Endothelial cell of umbilical vein (primary cell): ENCODE measurements around the gene FRS3. TPM values are rescaled to one million over a fixed set of nuclear protein-coding genes. Genes with fewer than 3 reads are reported as not detected.

Experiments
- BruUV-seq: library from RNA; stranded (reverse); fragments of 400-500 nt; replicated peaks from 2 replicates; lab custom pipeline; 2021; lab: Mats Ljungman, UMichigan
- CTCF ChIA-PET: fragments of 300-600, 350-600 bp; sonication (Branson Sonifier 250); formaldehyde crosslinking; loops from one replicate; lab custom pipeline; 2021; ENCODE audit warnings: antibody characterized with exemption, inconsistent platforms; lab: Charles Lee
- POLR2A ChIA-PET: fragments of 300-600, 350-600 bp; sonication (Branson Sonifier 250); formaldehyde crosslinking; loops from one replicate; lab custom pipeline; 2021; ENCODE audit warnings: antibody characterized with exemption, inconsistent platforms; lab: Charles Lee
- DNase-seq: peaks from one replicate; pipeline ENCODE4 v3.0.0-alpha.2; 2011; ENCODE audit warnings: low read depth, low spot score
- FAIRE-seq: peaks from 2 replicates; lab custom pipeline; 2011; peaks lifted over from hg19 to GRCh38; lab: Jason Lieb, UNC
- H2AFZ ChIP-seq: 2 replicates; pipeline ENCODE4 v1.6.0; 2012; ENCODE audit warnings: low read depth, low read length, control low read depth, inconsistent platforms
- H3K27ac ChIP-seq: 2 replicates; pipeline ENCODE4 v1.5.1; 2011; ENCODE audit warnings: low read depth, mild to moderate bottlenecking, control low read depth, low read length, moderate library complexity; ENCODE audit not compliant: insufficient read depth
- H3K27me3 ChIP-seq, 2 experiments: 2 replicates each; pipeline versions ENCODE4 v1.6.0 to v1.6.1; 2011; ENCODE audit warnings: low read length in 2 of 2, mixed read lengths in 1 of 2; ENCODE audit not compliant: control insufficient read depth in 2 of 2, insufficient read depth in 2 of 2
- H3K36me3 ChIP-seq, 2 experiments: 2 replicates in 1 of 2; 3 replicates in 1 of 2; pipeline ENCODE4 v1.5.1; 2011; ENCODE audit warnings: low read length in 2 of 2, mild to moderate bottlenecking in 1 of 2, moderate library complexity in 1 of 2; ENCODE audit not compliant: control insufficient read depth in 2 of 2, insufficient read depth in 2 of 2; ENCODE audit errors: extremely low read depth in 1 of 2
- H3K4me1 ChIP-seq: 3 replicates; pipeline ENCODE4 v1.5.1; 2011; ENCODE audit warnings: mild to moderate bottlenecking, low read length; ENCODE audit not compliant: control insufficient read depth, insufficient read depth; ENCODE audit errors: extremely low read depth
- H3K4me2 ChIP-seq: 2 replicates; pipeline ENCODE4 v1.6.1; 2011; ENCODE audit warnings: low read length, control low read depth, mixed read lengths; ENCODE audit not compliant: insufficient read depth
- H3K4me3 ChIP-seq, 3 experiments: fragments of 200-600 bp in 1 of 3; sonication (generic), shearing (Covaris generic) in 1 of 3; replicated peaks in 1 of 3; 2 replicates each; pipeline ENCODE4 v1.5.1; 2011 to 2016; ENCODE audit warnings: control low read depth in 3 of 3, low read length in 3 of 3, mild to moderate bottlenecking in 2 of 3, inconsistent platforms in 1 of 3, low read depth in 1 of 3, moderate library complexity in 1 of 3; ENCODE audit not compliant: insufficient read depth in 1 of 3
- H3K79me2 ChIP-seq: 2 replicates; pipeline ENCODE4 v1.6.0; 2012; ENCODE audit warnings: low read length, inconsistent platforms; ENCODE audit not compliant: control insufficient read depth, insufficient read depth
- H3K9ac ChIP-seq: replicated peaks from 2 replicates; pipeline ENCODE3; 2011; ENCODE audit warnings: low read length, control low read depth; ENCODE audit not compliant: insufficient read depth; ENCODE audit errors: extremely low read depth
- H3K9me1 ChIP-seq: replicated peaks from 3 replicates; pipeline ENCODE4 v1.6.0; 2011; ENCODE audit warnings: mild to moderate bottlenecking, low read length; ENCODE audit not compliant: control insufficient read depth, insufficient read depth; ENCODE audit errors: extremely low read depth
- H3K9me3 ChIP-seq: replicated peaks from 2 replicates; pipeline ENCODE4 v1.5.1; 2012; ENCODE audit warnings: low read length, inconsistent platforms; ENCODE audit not compliant: control insufficient read depth, insufficient read depth
- H4K20me1 ChIP-seq: replicated peaks from 2 replicates; pipeline ENCODE3; 2011; ENCODE audit warnings: mild to moderate bottlenecking, low read length; ENCODE audit not compliant: control insufficient read depth, insufficient read depth; ENCODE audit errors: extremely low read depth
- FOS ChIP-seq: IDR thresholded peaks from 2 replicates; pipeline ENCODE4 v1.6.1; 2011; ENCODE audit warnings: mild to moderate bottlenecking, low read length, moderate library complexity, borderline replicate concordance; ENCODE audit not compliant: insufficient read depth
- GATA2 ChIP-seq: IDR thresholded peaks from 2 replicates; pipeline ENCODE4 v1.7.0; 2011; ENCODE audit warnings: low read depth, mild to moderate bottlenecking, moderate library complexity, mixed read lengths, low read length; ENCODE audit not compliant: insufficient read length, insufficient read depth
- JUN ChIP-seq: IDR thresholded peaks from 2 replicates; pipeline ENCODE4 v1.6.1; 2011; ENCODE audit warnings: borderline replicate concordance, low read depth; ENCODE audit not compliant: insufficient read length, insufficient read depth
- POLR2A ChIP-seq: IDR thresholded peaks from 2 replicates; pipeline ENCODE4 v1.6.1; 2012; ENCODE audit warnings: low read depth, mild to moderate bottlenecking, control low read depth, low read length
- POLR2AphosphoS5 ChIP-seq: IDR thresholded peaks from 2 replicates; pipeline ENCODE4 v1.6.1; 2012; ENCODE audit warnings: low read depth, mild to moderate bottlenecking, control low read depth, low read length, moderate library complexity; ENCODE audit not compliant: insufficient read depth
- dilution Hi-C: fragments of 300-500 bp; cut with MboI; formaldehyde crosslinking; loops from one replicate; pipeline ENCODE4 v1.15.0; 2019; ENCODE audit warnings: low sequenced_read_pairs; ENCODE audit not compliant: extremely low pct_ligation_motif_present
- intact Hi-C: fragments of 100-400 bp; cut with micrococcal nuclease; formaldehyde crosslinking; loops from one replicate; pipeline ENCODE4 v1.10.0; 2022
- polyA plus RNA-seq, 4 experiments: library from polyadenylated mRNA; depleted of rRNA in 3 of 4; stranded (reverse) in 3 of 4; unstranded in 1 of 4; fragments of >200 nt; gene quantifications; 2 replicates each; pipeline versions ENCODE4 v1.2.1 to v1.2.3, GENCODE V29; 2011 to 2012; ENCODE audit warnings: missing spikeins in 1 of 4
- total RNA-seq: library from RNA; stranded (reverse); gene quantifications from 2 replicates; pipeline ENCODE4 v1.2.3, GENCODE V29; 2021
- TF ChIP-seq, protein P1 (sequence below): IDR thresholded peaks from 2 replicates; pipeline ENCODE4 v1.6.1; 2011; ENCODE audit not compliant: insufficient read depth, insufficient read length
- TF ChIP-seq, protein P2 (sequence below), 2 donors: IDR thresholded peaks; 1 replicate in 1 of 2; 2 replicates in 1 of 2; pipeline ENCODE4 v1.5.1; 2011; ENCODE audit warnings: low read length in 2 of 2, mild to moderate bottlenecking in 2 of 2, moderate library complexity in 2 of 2, control low read depth in 1 of 2, inconsistent platforms in 1 of 2, low read depth in 1 of 2; ENCODE audit not compliant: insufficient read depth in 1 of 2; ENCODE audit errors: extremely low read depth in 1 of 2

The FRS3 gene
- total and polyA plus RNA-seq, 2 donors (not counting 3 experiments of a cell fraction or from before 2014, with no cell fraction given), result 5.2 to 5.3 TPM

DNA sequence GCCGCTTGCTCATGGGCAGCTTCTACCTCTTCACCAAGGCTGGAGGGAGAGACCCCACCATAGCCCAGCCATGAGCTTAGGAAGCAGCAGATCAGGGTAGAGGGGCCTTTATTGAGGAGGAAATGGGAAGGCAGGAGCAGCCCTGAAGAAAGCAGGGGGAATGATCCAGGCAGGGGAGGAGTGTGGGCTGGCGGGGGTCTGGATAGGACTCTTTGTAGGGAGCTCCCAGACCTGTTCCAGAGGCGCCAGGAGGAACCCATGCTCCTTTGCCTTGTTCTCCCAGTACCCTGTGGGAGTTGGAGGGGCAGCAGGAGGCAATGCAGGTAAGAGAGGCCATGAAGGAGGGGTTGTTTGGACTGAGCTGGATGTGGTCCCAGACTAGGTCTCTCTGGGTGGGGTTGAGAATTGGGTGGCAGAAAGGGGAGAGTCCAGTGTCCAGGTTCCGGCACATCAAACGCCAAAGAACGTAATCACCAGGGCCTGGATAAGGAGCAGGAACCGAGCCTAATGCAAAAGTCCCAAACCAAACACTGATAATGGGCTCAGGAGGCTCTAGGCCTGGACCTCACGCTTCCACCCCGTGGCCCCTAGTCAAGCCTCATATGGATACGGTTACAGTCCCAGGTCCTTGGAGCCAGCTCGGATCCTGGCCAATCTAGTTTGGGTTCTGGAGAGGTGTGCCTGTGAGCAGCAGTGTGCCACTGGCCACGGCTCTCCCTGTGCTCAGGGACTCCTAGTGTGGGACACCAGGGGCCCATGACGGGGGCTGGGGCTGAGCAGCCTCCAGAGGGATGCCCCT is 20.4 kb downstream of the FRS3 start:
- no peaks in the 10 kb centered on the region for H3K9me3 ChIP-seq
- intact Hi-C loops, result no loop called here
- ChIA-PET POLR2A (no interaction called here), CTCF (no interaction called here)
- no peak overlapping the region for H3K4me3 ChIP-seq
- dilution Hi-C loops, result no loop called here
- BruUV-seq, result no TSS peak
- TF ChIP-seq POLR2A (no peak), JUN (no peak), POLR2AphosphoS5 (no peak), GATA2 (no peak)
- TF ChIP-seq, protein P1, sequence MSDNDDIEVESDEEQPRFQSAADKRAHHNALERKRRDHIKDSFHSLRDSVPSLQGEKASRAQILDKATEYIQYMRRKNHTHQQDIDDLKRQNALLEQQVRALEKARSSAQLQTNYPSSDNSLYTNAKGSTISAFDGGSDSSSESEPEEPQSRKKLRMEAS, result no peak
- H4K20me1 ChIP-seq, result no peaks in the 10 kb centered on the region
- no peaks in the 10 kb centered on the region for H3K79me2 ChIP-seq
- peaks cover 4% of the 10 kb centered on the region for H3K4me1 ChIP-seq
- H3K9ac ChIP-seq, result no peak overlapping the region
- H3K27ac ChIP-seq, result no peak overlapping the region
- no peaks in the 10 kb centered on the region for H3K27me3 ChIP-seq
- H3K9me1 ChIP-seq, result no peaks in the 10 kb centered on the region
- H3K36me3 ChIP-seq, result no peaks in the 10 kb centered on the region
- DNase-seq (no peak), FAIRE-seq (no peak)
- no peak overlapping the region for H2AFZ ChIP-seq
- H3K4me2 ChIP-seq, result no peak overlapping the region

GRCh38 chr6:41758641-41759035 is 21.1 kb downstream of the FRS3 start:
- dilution Hi-C loops, result no loop called here

More at GRCh38 chr6:41758641-41759035, 21.1 kb downstream of the FRS3 start:
- H3K36me3 ChIP-seq, result no peaks in the 10 kb centered on the region
- H3K4me3 ChIP-seq, result no peak overlapping the region
- FAIRE-seq (no peak), DNase-seq (no peak)
- intact Hi-C loops, result no loop called here
- no peaks in the 10 kb centered on the region for H4K20me1 ChIP-seq
- TF ChIP-seq JUN, result no peak
- TF ChIP-seq FOS, result no peak
- TF ChIP-seq GATA2, result no peak
- TF ChIP-seq, protein P2, sequence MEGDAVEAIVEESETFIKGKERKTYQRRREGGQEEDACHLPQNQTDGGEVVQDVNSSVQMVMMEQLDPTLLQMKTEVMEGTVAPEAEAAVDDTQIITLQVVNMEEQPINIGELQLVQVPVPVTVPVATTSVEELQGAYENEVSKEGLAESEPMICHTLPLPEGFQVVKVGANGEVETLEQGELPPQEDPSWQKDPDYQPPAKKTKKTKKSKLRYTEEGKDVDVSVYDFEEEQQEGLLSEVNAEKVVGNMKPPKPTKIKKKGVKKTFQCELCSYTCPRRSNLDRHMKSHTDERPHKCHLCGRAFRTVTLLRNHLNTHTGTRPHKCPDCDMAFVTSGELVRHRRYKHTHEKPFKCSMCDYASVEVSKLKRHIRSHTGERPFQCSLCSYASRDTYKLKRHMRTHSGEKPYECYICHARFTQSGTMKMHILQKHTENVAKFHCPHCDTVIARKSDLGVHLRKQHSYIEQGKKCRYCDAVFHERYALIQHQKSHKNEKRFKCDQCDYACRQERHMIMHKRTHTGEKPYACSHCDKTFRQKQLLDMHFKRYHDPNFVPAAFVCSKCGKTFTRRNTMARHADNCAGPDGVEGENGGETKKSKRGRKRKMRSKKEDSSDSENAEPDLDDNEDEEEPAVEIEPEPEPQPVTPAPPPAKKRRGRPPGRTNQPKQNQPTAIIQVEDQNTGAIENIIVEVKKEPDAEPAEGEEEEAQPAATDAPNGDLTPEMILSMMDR (IDR thresholded peaks at IDR 0.05; ENCODE audit: extremely low read depth in 1 of 2, insufficient read depth in 1 of 2, low read depth in 1 of 2, low read length in 2 of 2), result no peak
- no peak for TF ChIP-seq POLR2A
- peaks cover 1% of the 10 kb centered on the region for H3K4me1 ChIP-seq
- ChIA-PET POLR2A (no interaction called here), CTCF (no interaction called here)
- H3K4me2 ChIP-seq, result no peak overlapping the region
- H3K9ac ChIP-seq, result no peak overlapping the region
- H2AFZ ChIP-seq, result no peak overlapping the region
- H3K9me3 ChIP-seq, result no peaks in the 10 kb centered on the region
- no peaks in the 10 kb centered on the region for H3K9me1 ChIP-seq
- BruUV-seq, result no TSS peak
- H3K79me2 ChIP-seq, result no peaks in the 10 kb centered on the region
- no peak overlapping the region for H3K27ac ChIP-seq
- H3K27me3 ChIP-seq, result peaks cover 3 to 5% of the 10 kb centered on the region in 2 experiments
